T1000 (cell line): ENCODE measurements around the gene PLA2G6.

Experiments used
- DNase-seq: peaks from one replicate; lab custom pipeline; 2025; ENCODE audit warnings: mixed read lengths; lab: John Stamatoyannopoulos, UW

The PLA2G6 gene

DNA sequence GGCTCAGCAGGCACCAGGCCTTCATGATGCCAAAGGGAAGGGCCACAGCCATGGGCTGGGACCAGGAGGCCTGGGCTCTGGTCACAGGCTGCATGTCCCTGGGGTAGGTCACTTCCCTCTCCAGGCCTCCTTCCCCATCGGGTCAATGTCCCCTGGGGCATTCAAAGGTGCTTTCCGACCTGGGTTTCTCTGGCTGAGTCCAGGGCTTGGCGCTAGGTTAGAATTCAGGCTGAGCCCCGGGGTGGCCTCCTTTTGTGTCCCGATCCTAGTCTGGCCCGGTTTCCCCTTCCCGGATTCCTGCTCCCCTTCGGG is 32.3 kb upstream of the PLA2G6 start:
- DNase-seq, result no peak

DNA sequence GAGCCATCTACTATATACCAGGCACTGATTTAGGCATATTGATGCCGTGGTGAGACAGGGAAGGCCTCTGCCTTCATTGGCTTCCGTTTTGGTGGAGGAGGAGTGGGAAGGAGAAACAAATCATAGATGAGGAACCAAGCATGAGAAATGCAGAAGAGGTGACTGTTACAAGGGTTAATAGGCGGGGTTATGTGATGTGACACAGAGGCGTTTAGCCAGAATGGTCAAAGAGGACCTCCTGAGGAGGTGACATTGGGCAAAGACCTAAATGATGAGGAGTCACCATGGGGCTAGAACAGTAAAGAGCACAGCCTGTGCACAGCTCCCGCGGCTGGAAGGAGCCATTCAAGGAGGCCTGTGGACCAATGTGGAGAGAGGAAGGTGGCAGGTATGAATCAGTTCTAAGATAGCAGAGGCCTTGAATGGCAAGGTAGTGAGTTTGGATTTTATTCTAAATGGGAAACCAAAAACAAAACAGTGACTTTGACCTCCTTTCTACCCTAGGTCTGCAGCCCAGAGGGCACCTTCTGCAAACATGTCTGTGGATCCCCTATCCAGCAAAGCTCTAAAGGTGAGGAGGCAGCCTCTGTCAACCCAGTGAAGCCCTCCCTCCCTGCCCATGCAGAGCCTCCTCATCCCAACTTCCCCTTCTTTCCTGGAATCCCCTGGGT is 31.8 kb upstream of the PLA2G6 start:
- DNase-seq, result no peak

DNA sequence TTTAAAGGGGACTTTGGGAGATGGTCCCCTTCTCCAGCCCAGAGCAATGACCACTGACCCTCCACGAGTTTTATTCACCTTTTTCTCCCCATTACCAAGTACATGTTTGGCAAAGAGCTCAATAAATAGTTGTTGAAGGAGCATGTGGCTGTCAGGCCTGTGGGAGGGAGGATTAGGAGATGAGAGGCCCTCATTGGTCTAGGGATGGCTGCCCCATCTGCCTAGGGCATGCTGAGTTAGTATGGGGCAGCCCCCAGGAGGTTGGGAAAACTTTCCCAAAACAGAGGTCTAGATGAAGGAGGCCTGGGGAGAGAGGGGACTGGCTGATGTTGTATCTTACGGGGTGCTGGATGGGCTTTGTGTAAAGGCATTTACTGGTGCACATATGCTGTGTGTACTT is 30.8 kb upstream of the PLA2G6 start:
- no peak for DNase-seq

DNA sequence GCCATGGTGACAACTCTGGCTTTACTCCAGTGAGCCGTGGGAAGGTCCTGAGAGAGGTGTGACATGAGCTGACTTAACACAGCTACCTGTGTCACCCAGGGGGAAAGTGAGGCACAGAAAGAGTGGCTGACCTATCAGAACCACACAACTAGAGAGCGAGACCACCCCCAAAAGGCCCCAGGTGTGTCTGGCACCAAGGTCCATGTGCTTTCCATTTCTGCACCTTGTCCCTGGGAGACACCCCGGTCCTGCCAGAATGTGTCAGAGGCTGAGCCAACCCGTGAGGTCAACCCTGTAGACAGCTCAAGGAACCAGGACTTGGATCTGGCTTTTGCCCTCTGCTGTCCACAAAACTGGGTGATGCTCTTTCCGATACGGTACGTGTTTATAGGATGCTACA is 29.9 kb upstream of the PLA2G6 start:
- DNase-seq, result no peak

DNA sequence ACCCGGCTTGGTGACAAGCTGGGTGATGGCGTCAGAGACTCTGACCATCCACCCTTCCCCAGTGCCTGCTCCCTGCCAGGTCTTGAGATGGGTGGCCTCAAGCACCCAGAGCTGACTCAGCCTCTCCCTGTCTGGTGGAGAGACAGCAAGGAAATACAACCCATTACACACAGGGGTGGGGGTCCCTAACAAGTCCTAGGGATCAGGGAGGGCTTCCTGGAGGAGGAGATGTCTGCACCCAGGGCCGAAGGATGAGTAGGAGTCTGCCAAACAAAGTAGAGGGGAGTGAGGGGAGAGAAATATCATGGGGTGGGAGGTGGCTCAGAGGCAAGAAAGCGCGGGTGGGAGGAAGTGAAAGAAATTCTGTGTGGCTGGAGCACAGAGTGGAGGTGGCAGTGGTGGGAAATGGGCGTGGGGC is 26.9 kb upstream of the PLA2G6 start:
- DNase-seq, result no peak

DNA sequence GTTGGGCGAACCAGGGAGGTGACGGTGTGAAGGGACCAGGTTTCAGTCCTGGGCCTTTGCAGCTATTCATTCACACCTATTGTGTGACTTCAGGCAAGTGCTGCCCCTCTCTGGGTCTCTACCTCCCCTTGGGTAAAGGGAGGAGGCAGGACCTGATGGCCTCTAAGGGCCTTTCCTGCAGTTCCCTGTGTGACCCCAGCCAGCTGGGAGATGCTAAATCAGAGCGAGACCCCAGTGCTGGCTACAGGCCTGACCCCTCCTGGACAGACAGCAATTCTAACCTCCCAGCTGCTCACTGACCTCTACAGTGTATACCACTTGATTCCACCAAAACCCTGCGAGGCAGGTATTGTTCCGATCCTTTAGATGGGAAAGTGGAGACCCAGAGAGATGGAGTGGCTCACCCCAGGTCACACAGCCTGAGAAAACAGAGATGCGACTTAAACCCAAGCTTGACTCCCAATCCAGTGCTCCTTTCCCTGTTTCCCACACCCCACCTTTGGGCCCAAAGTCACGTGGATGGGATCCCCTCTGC is 26.3 kb upstream of the PLA2G6 start:
- DNase-seq, result no peak

DNA sequence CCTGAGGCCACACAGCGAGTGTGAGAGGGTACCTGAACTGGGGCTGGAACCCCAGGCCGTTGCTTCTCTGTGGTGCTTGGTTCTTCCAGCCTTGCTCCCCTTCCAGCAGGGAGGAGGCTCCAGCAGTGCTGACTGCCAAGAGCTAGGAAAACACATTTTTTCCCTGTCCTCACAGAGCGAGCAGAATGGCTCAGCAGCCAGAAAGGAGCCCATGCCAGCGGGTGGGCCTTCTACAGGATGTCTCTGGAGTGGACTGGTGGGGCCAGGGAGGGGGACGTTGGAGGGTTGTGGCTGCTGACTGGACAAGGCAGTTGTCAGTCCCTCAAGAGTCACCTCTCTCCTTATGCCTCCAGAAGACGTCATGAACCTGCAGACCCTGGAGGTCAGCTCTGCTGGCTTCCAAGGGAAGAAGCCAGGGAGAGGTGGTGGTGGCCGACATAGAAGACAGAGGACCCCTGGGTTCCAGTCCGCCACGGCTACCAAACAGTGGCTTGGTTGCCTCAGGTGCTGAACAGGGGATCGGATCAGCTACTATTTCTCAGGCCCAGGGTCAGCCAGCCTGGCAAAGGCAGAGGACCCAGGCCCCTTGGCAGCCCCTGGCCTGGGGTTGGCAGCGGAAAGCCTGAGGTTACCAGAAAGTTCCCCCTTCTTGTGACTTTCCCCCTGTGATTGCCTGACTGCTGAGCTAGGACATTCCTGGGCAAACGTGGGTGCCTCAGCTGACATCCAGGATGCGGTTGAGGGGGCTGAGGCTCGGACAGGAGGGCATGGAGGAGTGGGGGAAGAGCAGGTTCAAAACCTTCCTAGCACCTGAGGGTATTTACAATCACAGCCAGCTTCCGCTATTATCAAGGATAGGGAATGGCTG is 23.9 kb upstream of the PLA2G6 start:
- no peak for DNase-seq

DNA sequence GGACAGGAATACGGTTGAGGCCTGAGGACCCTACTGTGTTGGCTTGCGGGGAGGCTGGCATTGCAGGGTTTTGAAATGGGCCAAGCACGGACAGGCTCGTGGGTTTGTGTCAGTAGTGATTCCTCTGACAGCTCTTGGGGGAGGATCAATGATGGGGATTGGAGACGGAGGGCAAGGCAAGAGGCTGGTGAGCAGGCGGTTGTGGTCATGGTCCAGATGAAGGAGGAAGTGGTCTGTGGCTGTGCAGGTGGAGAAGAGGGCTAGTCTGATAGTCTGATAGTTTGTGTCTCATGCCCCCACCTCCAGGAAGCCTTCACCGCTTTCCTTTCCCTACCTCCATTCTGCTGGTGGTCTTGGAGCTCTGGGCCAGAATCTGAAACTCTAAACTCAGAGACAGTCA is 23.2 kb upstream of the PLA2G6 start:
- DNase-seq, result no peak

DNA sequence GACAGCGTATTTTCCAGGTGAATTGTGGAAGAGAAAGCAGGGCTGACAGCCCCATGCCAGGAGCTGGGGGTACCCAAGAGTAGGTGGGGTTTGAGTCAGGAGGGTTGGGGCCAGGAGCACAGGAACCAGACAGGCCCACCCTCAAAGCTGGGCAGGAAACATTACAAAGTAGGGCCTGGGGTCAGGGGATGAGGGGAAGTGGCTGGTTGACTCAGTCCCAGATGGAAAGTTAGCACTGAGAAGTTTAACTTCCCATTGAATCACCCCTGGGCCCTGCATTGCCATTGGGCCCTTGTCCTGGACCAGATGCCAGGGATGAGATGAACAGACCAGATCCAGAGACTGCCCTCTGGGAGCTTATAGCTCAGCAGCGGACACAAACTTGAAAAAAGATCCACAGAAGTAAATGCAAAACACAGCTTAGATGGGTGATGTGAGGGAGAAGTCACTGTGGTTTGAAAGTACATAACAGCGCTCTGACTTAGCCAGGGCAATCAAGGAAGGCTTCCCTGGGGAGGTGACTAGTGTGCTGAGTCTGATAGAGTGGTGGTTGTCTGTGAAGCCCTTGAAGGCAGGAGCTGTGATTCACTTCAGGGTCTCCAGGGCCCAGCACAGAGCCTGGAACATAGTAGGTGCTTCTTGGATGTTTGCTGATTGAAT is 22.4 kb upstream of the PLA2G6 start:
- DNase-seq, result no peak

DNA sequence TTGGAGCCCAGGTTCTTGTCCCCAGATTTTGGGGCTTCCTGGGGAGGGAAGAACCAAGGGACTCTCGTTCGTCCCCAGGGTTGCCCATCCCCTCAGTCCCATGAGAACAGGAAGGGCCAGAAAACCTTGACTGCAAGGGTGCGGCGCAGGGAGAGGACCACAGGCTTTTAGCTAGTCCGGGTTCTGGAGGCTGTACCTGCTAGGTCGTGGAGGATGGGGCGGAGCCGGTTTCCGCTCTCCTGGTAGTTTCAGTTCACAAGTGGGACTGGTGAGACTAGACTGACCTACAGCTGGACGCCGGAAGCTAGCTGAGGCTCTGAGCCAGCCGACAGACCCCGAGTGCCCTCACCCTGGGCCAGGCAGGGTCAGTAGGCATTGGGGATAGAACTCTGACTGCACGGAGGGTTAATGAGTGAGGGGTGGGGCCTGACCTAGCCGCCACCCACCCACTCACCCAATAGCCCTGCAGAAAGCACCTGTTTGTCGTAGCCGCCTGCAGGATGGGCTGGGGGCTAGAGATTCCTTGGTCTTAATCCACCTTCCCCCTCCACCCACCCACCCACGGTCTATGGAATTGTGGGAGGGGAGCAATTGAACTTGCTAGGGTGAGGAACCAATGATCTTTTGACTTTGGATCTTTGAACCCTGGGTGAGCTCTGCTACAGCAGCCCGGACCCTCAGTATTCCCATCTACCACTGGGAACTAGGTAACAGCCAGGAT is 21.6 kb upstream of the PLA2G6 start:
- no peak for DNase-seq

DNA sequence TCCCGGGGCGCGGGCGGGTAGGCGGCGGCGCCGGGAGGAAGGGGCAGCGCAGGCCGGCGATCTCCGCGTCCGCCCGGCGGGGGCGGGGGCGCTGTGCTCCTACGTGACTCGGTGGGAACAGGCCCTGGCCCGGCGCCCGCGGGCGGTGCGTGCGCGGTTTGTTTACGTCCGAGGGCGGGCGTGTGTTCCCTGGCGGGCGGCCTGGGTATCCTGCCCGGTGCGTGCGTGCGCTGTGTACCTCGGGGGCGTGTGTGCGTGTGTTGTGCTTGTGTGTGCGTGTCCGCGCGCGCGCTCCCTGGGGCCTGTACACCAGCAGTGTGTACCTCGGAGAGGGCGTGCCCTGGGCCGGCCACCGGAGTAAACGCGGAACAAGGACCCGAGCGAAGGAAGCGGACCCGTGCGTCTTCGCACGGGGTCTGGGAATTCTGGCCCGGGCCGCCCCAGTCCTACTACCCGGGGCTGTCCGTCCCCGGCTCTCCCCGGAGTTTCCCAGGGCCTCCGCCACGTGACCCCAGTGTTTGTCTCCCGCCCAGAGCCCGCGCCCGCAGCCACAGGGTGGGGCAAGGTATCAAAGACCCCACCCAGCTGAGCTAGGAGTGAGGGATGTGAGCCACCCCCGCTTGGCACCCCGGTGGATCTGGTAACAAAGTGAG is 20.9 kb upstream of the PLA2G6 start:
- DNase-seq, result peak; percentile 38

DNA sequence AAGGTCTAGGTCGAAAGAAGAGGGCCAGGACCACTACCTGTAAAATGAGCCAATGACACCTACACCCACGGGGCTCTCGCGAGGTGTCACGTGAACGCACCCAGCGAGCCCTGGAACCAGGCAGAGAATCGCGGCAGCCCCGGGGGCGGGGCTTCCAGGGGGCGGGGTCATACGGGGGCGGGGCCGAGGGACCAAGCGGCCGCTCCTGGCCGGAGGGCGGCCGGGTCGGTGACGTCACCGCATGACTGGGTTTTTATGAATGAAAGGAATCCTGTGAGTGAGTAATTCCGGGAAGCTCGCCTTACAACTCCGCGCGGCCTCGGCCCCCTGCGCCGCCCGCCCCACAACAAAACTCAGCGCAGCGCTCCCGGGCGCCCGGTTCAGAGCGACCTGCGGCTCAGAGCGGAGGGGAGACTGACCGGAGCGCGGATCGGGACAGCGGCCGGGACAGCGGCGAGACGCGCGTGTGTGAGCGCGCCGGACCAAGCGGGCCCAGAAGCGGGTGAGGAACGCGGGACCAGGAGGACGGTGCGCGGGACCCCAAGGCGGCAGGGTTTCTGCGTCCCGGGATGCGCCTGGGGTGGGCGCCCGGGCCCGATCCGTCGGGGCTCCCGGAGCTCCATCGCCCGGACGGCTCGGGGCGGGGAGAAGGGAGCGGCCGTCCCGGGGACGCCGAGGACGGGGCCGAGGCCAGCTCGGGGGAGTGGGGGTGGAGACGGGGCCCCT is 20.2 kb upstream of the PLA2G6 start, which contains the start of gene MAFF:
Gene MAFF, plus strand, starts transcription at position 284 of the 726 bp plus-strand sequence. CDS start 11,860 bp downstream, outside the sequence.
- peak; percentile 94 for DNase-seq

DNA sequence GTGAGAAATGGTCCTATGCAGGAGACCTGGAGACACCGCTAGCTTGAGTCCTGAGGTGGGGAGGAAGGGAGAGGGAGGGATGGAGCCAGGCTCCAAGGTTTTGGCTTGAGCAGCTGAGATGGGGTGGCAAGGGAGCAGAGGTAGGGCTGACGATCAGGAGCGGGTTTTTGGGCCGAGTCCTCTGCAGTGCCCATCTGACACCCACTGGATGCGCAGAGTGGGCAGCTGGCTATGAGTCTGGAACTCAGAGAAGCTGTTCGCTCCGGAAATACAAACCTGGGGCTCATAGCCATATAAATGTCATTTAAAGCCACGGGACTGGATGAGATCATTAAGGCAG is 19.7 kb upstream of the PLA2G6 start:
- DNase-seq, result no peak

DNA sequence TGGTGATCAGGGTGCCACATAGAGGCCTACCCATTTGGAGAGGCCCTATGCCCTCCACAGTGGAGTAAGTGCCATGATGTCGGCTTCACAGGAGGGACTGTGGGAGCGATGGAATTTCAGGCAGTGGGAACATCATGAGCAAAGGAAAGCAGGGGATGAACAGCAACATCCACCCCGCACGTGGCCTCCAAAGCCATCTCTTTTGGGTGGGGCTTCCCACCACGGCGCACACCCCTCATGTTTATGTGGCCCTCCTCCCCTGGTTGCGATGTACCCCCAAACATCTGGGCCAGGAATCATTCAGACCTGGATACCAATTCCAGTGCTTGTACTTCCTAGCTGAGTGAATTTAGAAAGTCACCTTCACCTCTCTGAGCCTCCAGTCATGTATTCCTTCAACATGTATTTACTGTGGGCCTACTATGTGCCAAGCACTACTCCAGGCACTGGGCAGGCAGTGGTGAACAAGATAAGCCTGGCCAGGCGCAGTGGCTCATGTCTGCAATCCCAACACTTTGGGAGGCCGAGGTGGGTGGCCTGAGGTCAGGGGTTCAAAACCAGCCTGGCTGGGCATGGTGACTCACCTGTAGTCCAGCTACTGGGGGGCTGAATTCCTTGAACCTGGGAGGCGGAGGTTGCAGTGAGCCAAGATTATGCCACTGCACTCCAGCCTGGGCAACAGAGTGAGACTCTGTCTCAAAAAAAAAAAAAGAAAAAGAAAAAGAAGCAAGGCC is 18.4 kb upstream of the PLA2G6 start:
- DNase-seq, result no peak

DNA sequence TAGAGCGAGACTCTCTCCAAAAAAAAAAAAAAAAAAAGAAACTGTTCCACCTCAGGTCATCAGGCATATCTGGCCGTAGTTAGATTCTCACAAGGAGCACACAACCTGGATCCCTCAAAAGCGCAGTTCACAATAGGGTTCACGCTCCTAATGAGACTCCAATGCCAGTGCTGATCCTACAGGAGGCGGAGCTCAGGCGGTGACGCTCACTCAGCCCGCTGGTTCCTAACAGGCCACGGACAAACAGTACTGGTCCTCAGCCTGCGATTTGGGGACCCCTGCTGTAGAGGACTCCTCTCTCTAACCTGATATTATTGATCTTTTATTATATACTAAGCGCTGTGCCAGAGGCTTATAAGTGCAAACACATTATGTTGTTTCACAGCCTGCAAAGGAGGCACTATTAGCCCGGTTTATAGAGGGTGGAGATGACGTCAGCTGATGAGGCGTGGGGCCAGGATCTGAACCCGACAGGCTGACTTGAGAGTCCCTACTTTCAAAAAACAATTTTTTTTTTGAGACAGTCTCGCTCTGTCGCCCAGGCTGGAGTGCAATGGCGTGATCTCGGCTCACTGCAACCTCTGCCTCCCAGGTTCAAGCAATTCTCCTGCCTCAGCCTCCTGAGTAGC is 15.3 kb upstream of the PLA2G6 start:
- no peak for DNase-seq

DNA sequence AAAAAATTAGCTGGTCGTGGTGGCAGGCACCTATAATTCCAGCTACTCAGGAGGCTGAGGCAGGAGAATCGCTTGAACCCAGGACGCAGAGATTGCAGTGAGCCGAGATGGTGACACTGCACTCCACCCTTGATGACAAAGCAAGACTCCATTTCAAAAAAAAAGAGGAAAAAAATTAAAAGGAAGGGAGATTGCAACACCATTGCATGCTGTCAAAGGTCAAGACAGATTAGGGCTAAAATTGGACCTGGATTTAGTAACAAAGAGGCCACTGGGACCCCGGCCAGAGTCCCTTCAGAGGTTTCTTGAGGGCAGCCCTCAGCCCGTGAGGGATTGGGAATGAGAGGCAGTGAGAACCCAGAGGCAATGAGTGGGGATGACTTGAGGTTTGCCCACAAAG is 11.9 kb upstream of the PLA2G6 start:
- DNase-seq, result no peak

DNA sequence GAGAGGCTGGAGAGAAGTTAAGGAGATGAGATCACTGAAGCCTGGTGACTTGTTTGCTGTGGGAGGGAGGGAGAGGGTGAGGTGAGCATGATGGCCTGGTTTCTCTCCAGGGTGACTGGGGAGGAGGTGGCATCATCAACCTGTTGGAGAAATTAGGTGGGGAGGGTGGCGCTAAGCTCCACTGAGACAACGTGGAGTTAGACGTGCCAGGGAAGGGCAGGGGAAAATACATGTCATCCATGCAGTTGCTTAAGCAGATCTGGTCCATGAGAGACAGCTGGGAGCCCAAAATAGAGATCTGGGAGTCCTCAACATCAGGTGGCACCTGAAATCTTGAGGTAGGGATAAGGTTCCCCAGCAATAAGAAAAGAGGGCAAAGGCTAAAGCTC is 10.8 kb upstream of the PLA2G6 start:
- no peak for DNase-seq

DNA sequence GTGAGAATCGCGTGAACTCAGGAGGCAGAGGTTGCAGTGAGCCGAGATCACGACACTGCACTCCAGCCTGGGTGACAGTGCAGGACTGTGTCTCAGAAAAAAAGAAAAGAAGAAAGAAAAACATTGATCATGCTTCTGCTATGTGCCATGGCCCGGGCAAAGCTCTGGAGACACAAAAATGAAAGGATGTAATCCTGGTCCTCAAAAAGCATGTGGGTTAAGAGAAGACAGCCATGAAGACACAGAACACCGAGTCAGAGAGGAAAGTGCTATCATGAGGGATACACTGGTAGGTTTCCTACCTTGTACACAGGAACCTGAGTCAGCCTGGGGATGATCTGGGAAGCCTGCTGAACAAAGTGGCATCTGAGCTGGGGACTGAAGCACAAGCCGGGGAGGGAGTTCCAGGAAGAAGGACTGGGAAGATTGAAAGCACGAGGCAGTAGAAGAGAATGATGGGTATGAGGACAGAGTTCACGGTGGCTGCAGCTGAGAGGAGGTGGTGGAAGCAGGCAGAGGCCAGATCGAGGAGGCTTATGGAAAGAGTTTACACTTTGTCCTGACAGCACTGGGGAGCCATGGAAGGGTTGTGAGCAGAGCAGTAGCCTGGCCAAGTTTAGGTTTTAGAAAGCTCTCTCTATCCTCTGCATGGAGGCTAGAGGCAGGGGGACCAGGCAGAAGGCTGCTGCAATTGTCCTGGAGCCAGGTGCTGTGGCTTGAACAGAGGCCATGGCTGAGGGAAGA is 10.3 kb upstream of the PLA2G6 start:
- DNase-seq, result no peak

DNA sequence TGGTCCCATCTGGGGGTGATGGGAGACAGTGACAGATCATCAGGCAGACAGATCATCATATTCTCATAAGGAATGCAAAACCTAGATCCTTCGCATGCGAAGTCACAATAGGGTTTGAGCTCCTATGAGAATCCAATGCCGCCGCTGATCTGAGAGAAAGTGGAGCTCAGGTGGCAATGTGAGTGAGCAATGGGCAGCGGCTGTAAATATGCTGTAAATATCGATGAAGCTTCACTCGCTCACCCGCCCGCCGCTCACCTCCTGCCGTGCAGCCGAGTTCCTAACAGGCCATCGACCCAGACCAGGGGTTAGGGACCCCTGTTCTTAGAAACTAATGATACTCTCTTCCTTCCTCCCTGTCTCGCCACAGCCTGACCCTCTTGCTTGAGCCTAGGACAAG is 9.4 kb upstream of the PLA2G6 start:
- DNase-seq, result no peak
